Measurements from ENCODE around the gene HOXA13.

DNA sequence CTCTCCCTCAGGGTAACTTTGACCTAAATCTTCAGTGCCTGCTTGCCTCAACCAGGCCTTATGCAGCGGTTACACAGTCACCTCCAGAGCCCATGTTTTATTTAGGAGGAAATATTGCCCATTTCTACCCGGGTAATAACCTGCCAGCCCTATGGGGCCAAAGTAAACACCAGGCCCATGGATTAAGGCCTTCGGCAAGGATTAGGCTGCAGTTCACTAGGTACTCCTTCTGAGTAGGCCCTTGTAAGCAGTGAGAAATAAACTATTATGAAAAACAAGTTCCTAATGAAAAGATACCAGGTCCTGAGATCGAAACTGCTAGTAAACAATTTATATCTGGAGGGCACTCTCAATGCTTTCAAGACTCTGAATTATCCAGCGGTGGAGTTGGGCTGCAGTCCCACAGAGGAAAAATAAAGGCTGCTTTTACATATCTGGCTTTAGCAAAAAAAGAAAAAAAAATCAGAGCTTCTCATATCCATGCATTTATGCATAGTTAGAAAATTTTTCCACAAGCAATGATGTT, 22.0 kb downstream of the HOXA13 start:
- TF ChIP-seq EZH2 (IDR thresholded peaks at IDR 0.05; ENCODE audit: borderline replicate concordance, low read length): no peak
- TF ChIP-seq, protein P1, sequence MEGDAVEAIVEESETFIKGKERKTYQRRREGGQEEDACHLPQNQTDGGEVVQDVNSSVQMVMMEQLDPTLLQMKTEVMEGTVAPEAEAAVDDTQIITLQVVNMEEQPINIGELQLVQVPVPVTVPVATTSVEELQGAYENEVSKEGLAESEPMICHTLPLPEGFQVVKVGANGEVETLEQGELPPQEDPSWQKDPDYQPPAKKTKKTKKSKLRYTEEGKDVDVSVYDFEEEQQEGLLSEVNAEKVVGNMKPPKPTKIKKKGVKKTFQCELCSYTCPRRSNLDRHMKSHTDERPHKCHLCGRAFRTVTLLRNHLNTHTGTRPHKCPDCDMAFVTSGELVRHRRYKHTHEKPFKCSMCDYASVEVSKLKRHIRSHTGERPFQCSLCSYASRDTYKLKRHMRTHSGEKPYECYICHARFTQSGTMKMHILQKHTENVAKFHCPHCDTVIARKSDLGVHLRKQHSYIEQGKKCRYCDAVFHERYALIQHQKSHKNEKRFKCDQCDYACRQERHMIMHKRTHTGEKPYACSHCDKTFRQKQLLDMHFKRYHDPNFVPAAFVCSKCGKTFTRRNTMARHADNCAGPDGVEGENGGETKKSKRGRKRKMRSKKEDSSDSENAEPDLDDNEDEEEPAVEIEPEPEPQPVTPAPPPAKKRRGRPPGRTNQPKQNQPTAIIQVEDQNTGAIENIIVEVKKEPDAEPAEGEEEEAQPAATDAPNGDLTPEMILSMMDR (conservative IDR thresholded peaks at IDR 0.05 in 1 of 2, IDR thresholded peaks at IDR 0.05 in 1 of 2; ENCODE audit: extremely low read depth in 1 of 2, insufficient read depth in 1 of 2, low read depth in 1 of 2, low read length in 2 of 2): no peak
